Mesendoderm (in vitro differentiated cells): ENCODE results near the gene EFEMP2.
A peak's percentile ranks its signal among the peaks of the same experiment; 100 is the strongest.

ENCODE experiments used
- DNase-seq: peaks from one replicate; pipeline ENCODE4 v3.0.0; 2013
- H2AK5ac ChIP-seq: 2 replicates; pipeline ENCODE4 v1.6.1; 2013; ENCODE audit warnings: low read length, inconsistent platforms
- H2BK120ac ChIP-seq: 2 replicates; pipeline ENCODE4 v1.6.1; 2013; ENCODE audit warnings: low read depth, mild to moderate bottlenecking, low read length, moderate library complexity, mixed read lengths
- H2BK15ac ChIP-seq: replicated peaks from 2 replicates; pipeline ENCODE4 v1.6.1; 2013; ENCODE audit warnings: low read depth, mild to moderate bottlenecking, moderate library complexity
- H2BK5ac ChIP-seq: 2 replicates; pipeline ENCODE4 v1.6.1; 2013; ENCODE audit warnings: low read length, inconsistent platforms
- H3K18ac ChIP-seq: 2 replicates; pipeline ENCODE4 v1.6.1; 2013; ENCODE audit warnings: mild to moderate bottlenecking, low read length, mixed read lengths
- H3K23ac ChIP-seq: one replicate; pipeline ENCODE4 v1.6.1; 2013; ENCODE audit warnings: low read length
- H3K27ac ChIP-seq: 2 replicates; pipeline ENCODE4 v1.5.1; 2013; ENCODE audit warnings: low read depth, mild to moderate bottlenecking, inconsistent platforms, low read length, moderate library complexity
- H3K27me3 ChIP-seq: 2 replicates; pipeline ENCODE4 v1.6.1; 2013; ENCODE audit warnings: low read length, control low read depth, mild to moderate bottlenecking, inconsistent platforms; ENCODE audit not compliant: insufficient read depth, poor library complexity
- H3K36me3 ChIP-seq: 2 replicates; pipeline ENCODE4 v1.6.1; 2013; ENCODE audit warnings: low read length, inconsistent platforms; ENCODE audit not compliant: control insufficient read depth, insufficient read depth
- H3K4ac ChIP-seq: one replicate; pipeline ENCODE4 v1.6.1; 2013; ENCODE audit warnings: low read depth, mild to moderate bottlenecking, low read length, moderate library complexity
- H3K4me1 ChIP-seq: 2 replicates; pipeline ENCODE4 v1.6.1; 2013; ENCODE audit warnings: low read depth, low read length, inconsistent platforms; ENCODE audit not compliant: control insufficient read depth
- H3K4me2 ChIP-seq: 2 replicates; pipeline ENCODE4 v1.6.1; 2013; ENCODE audit warnings: low read length
- H3K4me3 ChIP-seq: 2 replicates; pipeline ENCODE4 v1.5.1; 2013; ENCODE audit warnings: mild to moderate bottlenecking, low read length
- H3K56ac ChIP-seq: one replicate; pipeline ENCODE4 v1.6.1; 2013; ENCODE audit warnings: low read length
- H3K79me1 ChIP-seq: 2 replicates; pipeline ENCODE4 v1.6.1; 2013; ENCODE audit warnings: low read length, inconsistent platforms
- H3K79me2 ChIP-seq: 2 replicates; pipeline ENCODE4 v1.6.1; 2013; ENCODE audit warnings: mild to moderate bottlenecking, low read length; ENCODE audit not compliant: control insufficient read depth, insufficient read depth
- H3K9ac ChIP-seq: 2 replicates; pipeline ENCODE4 v1.6.1; 2013; ENCODE audit warnings: low read length, inconsistent platforms
- H4K5ac ChIP-seq: one replicate; pipeline ENCODE4 v1.6.1; 2013; ENCODE audit warnings: low read length
- H4K8ac ChIP-seq: one replicate; pipeline ENCODE4 v1.6.1; 2013; ENCODE audit warnings: low read depth, mild to moderate bottlenecking, control low read depth, low read length, moderate library complexity
- WGBS: extraction: QIAGEN DNeasy Blood & Tissue Kit; methylation state at CpG from one replicate; pipeline ENCODE4 v1.1.7; 2013; ENCODE audit warnings: low lambda C conversion rate, missing lambda C conversion rate; ENCODE audit not compliant: insufficient coverage; ENCODE audit errors: extremely low coverage; 5-methylcytosine and 5-hydroxymethylcytosine counted together

The EFEMP2 gene

GRCh38 chr11:65915821-65916251 is 43.2 kb upstream of the EFEMP2 start:
- no peak overlapping the region for H3K4me3 ChIP-seq
- H3K79me1 ChIP-seq = peaks cover 17% of the 10 kb centered on the region
- peaks cover 5% of the 10 kb centered on the region for H3K4me1 ChIP-seq
- peaks cover 8% of the 10 kb centered on the region for H3K79me2 ChIP-seq
- no peak overlapping the region for H4K8ac ChIP-seq
- peak overlapping the region; percentile 65 for H3K56ac ChIP-seq
- H2BK5ac ChIP-seq = no peak overlapping the region
- H2BK15ac ChIP-seq = no peak overlapping the region
- no peak overlapping the region for H3K4me2 ChIP-seq
- no peak overlapping the region for H2AK5ac ChIP-seq
- no peaks in the 10 kb centered on the region for H3K36me3 ChIP-seq
- no peaks in the 10 kb centered on the region for H3K27me3 ChIP-seq
- no CpG with 5 or more reads among the region's 13 CpGs for WGBS
- H2BK120ac ChIP-seq = no peak overlapping the region
- peak overlapping the region; percentile 47 for H3K27ac ChIP-seq
- DNase-seq = peak; percentile 95
- no peak overlapping the region for H3K4ac ChIP-seq
- peak overlapping the region; percentile 44 for H3K9ac ChIP-seq
- no peak overlapping the region for H4K5ac ChIP-seq
- no peak overlapping the region for H3K23ac ChIP-seq
- no peak overlapping the region for H3K18ac ChIP-seq

- Histone ChIP-seq H3K23ac (no peak overlapping the region), H3K79me1 (peaks cover 16% of the 10 kb centered on the region), H3K4me1 (peaks cover 5% of the 10 kb centered on the region), H2AK5ac (peak overlapping the region; percentile 6), H3K36me3 (no peaks in the 10 kb centered on the region), H4K8ac (no peak overlapping the region), H3K79me2 (peaks cover 8% of the 10 kb centered on the region), H2BK5ac (no peak overlapping the region), H2BK120ac (no peak overlapping the region), H4K5ac (no peak overlapping the region), H3K18ac (no peak overlapping the region), H3K4me3 (no peak overlapping the region), H3K4me2 (no peak overlapping the region), H3K27ac (peak overlapping the region; percentile 21), H3K4ac (no peak overlapping the region), H3K56ac (peak overlapping the region; percentile 71), H2BK15ac (no peak overlapping the region), H3K9ac (no peak overlapping the region), H3K27me3 (no peaks in the 10 kb centered on the region)
- no CpG with 5 or more reads among the region's 10 CpGs for WGBS
- DNase-seq = no peak
Observed at GRCh38 chr11:65915101-65915820, 42.7 kb upstream of the EFEMP2 start.

- DNase-seq = no peak
- H3K9ac ChIP-seq = no peak overlapping the region
- no peak overlapping the region for H3K23ac ChIP-seq
- H3K27ac ChIP-seq = no peak overlapping the region
- no peak overlapping the region for H3K56ac ChIP-seq
- H3K27me3 ChIP-seq = no peaks in the 10 kb centered on the region
- no peak overlapping the region for H3K4ac ChIP-seq
- no peak overlapping the region for H2BK5ac ChIP-seq
- H3K79me2 ChIP-seq = peaks cover 3% of the 10 kb centered on the region
- no CpG with 5 or more reads among the region's 4 CpGs for WGBS
- H4K5ac ChIP-seq = no peak overlapping the region
- H3K18ac ChIP-seq = no peak overlapping the region
- H2BK120ac ChIP-seq = no peak overlapping the region
- H3K4me3 ChIP-seq = no peak overlapping the region
- no peak overlapping the region for H2BK15ac ChIP-seq
- peaks cover 7% of the 10 kb centered on the region for H3K79me1 ChIP-seq
- H2AK5ac ChIP-seq = no peak overlapping the region
- H3K36me3 ChIP-seq = no peaks in the 10 kb centered on the region
- no peak overlapping the region for H3K4me2 ChIP-seq
- H4K8ac ChIP-seq = no peak overlapping the region
- H3K4me1 ChIP-seq = peaks cover 2% of the 10 kb centered on the region
Observed at GRCh38 chr11:65912845-65913244, 40.2 kb upstream of the EFEMP2 start.

- Histone ChIP-seq H3K4me3 (no peak overlapping the region), H3K18ac (no peak overlapping the region), H3K79me1 (no peaks in the 10 kb centered on the region), H3K4ac (no peak overlapping the region), H3K4me1 (peaks cover 2% of the 10 kb centered on the region), H4K8ac (no peak overlapping the region), H2BK120ac (no peak overlapping the region), H3K79me2 (no peaks in the 10 kb centered on the region), H3K23ac (no peak overlapping the region), H3K27me3 (no peaks in the 10 kb centered on the region), H4K5ac (no peak overlapping the region), H2BK5ac (no peak overlapping the region), H3K36me3 (no peaks in the 10 kb centered on the region), H3K4me2 (no peak overlapping the region), H3K56ac (peak overlapping the region; percentile 85), H2BK15ac (no peak overlapping the region), H2AK5ac (no peak overlapping the region), H3K27ac (no peak overlapping the region), H3K9ac (peak overlapping the region; percentile 45)
- no CpG with 5 or more reads among the region's 14 CpGs for WGBS
- DNase-seq = peak; percentile 87
Observed at GRCh38 chr11:65911682-65912568, 39.3 kb upstream of the EFEMP2 start.

GRCh38 chr11:65907878-65908277 is 35.3 kb upstream of the EFEMP2 start:
- no peak overlapping the region for H4K5ac ChIP-seq
- no peak overlapping the region for H3K4me2 ChIP-seq
- no peaks in the 10 kb centered on the region for H3K79me2 ChIP-seq
- no CpG with 5 or more reads among the region's 6 CpGs for WGBS
- no peak overlapping the region for H2BK15ac ChIP-seq
- H3K23ac ChIP-seq = no peak overlapping the region
- no peak overlapping the region for H3K4me3 ChIP-seq
- H2BK5ac ChIP-seq = no peak overlapping the region
- H2BK120ac ChIP-seq = no peak overlapping the region
- DNase-seq = no peak
- no peak overlapping the region for H2AK5ac ChIP-seq
- no peaks in the 10 kb centered on the region for H3K79me1 ChIP-seq
- no peaks in the 10 kb centered on the region for H3K36me3 ChIP-seq
- peaks cover 2% of the 10 kb centered on the region for H3K4me1 ChIP-seq
- no peak overlapping the region for H4K8ac ChIP-seq
- H3K27ac ChIP-seq = no peak overlapping the region
- no peak overlapping the region for H3K56ac ChIP-seq
- H3K27me3 ChIP-seq = no peaks in the 10 kb centered on the region
- H3K9ac ChIP-seq = no peak overlapping the region
- no peak overlapping the region for H3K4ac ChIP-seq
- no peak overlapping the region for H3K18ac ChIP-seq
